SJSA1 (cell line): Measurements from ENCODE around the gene CCNC. TPM values are rescaled to one million over a fixed set of nuclear protein-coding genes. Genes with fewer than 3 reads are reported as not detected.

Experiments used
- DNase-seq, 2 experiments: peaks; one replicate each; pipeline ENCODE4 v3.0.0-alpha.2; 2015 to 2020; ENCODE audit warnings: low spot score in 2 of 2, low read depth in 1 of 2
- H3K27ac ChIP-seq: fragments of 250-450 bp; sonication (Bioruptor Pico); 2 replicates; pipeline ENCODE4 v1.5.1; 2020; ENCODE audit warnings: mild to moderate bottlenecking, moderate library complexity
- H3K27me3 ChIP-seq: fragments of 250-450 bp; sonication (Bioruptor Pico); replicated peaks from 2 replicates; pipeline ENCODE4 v1.5.1; 2020; ENCODE audit warnings: mild to moderate bottlenecking, moderate library complexity
- H3K36me3 ChIP-seq: fragments of 250-450 bp; sonication (Bioruptor Pico); 2 replicates; pipeline ENCODE4 v1.5.1; 2020; ENCODE audit warnings: mild to moderate bottlenecking
- H3K4me1 ChIP-seq: fragments of 250-450 bp; sonication (Bioruptor Pico); replicated peaks from 2 replicates; pipeline ENCODE4 v1.6.1; 2021; ENCODE audit warnings: mild to moderate bottlenecking
- H3K4me3 ChIP-seq: fragments of 250-450 bp; sonication (Bioruptor Pico); 2 replicates; pipeline ENCODE4 v1.5.1; 2020; ENCODE audit warnings: mild to moderate bottlenecking
- H3K9me3 ChIP-seq: fragments of 250-450 bp; sonication (Bioruptor Pico); replicated peaks from 2 replicates; pipeline ENCODE4 v1.5.1; 2020; ENCODE audit warnings: mild to moderate bottlenecking
- total RNA-seq: library from RNA; depleted of rRNA; stranded (reverse); fragments of >200 nt; shearing (Covaris generic); gene quantifications from 2 replicates; pipeline ENCODE4 v1.2.3, GENCODE V29; 2014; rRNA removed

Gene CCNC
- 114 and 120 TPM in 2 replicates for total RNA-seq

GRCh38 chr6:99568103-99568933 lies at the start of gene CCNC:
CCNC (minus strand) TSS chr6:99568660; CDS start chr6:99568527, 133 bp downstream.
- H3K27me3 ChIP-seq, result no peaks in the 10 kb centered on the region
- peak within 1 kb of the TSS; percentile 33 for H3K27ac ChIP-seq
- peaks cover 4% of the 10 kb centered on the region for H3K36me3 ChIP-seq
- H3K4me1 ChIP-seq, result no peaks in the 10 kb centered on the region
- peak; percentile 95 for DNase-seq
- H3K4me3 ChIP-seq, result peak within 1 kb of the TSS; percentile 64
- H3K9me3 ChIP-seq, result no peaks in the 10 kb centered on the region

- no peak for DNase-seq
- H3K9me3 ChIP-seq, result peaks cover 6% of the 10 kb centered on the region; the same call in 1 of the 2 replicates
- H3K36me3 ChIP-seq, result no peaks in the 10 kb centered on the region
- peaks cover 18% of the 10 kb centered on the region for H3K4me1 ChIP-seq
- H3K27ac ChIP-seq, result no peak overlapping the region
- no peak overlapping the region for H3K4me3 ChIP-seq
- H3K27me3 ChIP-seq, result peaks cover 93% of the 10 kb centered on the region
Observed at GRCh38 chr6:99617131-99617530, 48.7 kb upstream of the CCNC start.

- H3K27ac ChIP-seq, result no peak overlapping the region
- DNase-seq, result no peak
- H3K27me3 ChIP-seq, result peaks cover 97% of the 10 kb centered on the region
- peaks cover 18% of the 10 kb centered on the region for H3K4me1 ChIP-seq
- no peaks in the 10 kb centered on the region for H3K36me3 ChIP-seq
- peaks cover 6% of the 10 kb centered on the region; the same call in 1 of the 2 replicates for H3K9me3 ChIP-seq
- peak overlapping the region; percentile 25; the same call in 1 of the 2 replicates for H3K4me3 ChIP-seq
Observed at GRCh38 chr6:99614430-99615186, 46.1 kb upstream of the CCNC start.

- no peaks in the 10 kb centered on the region for H3K36me3 ChIP-seq
- H3K27ac ChIP-seq, result no peak overlapping the region
- peaks cover 3% of the 10 kb centered on the region; the same call in 1 of the 2 replicates for H3K9me3 ChIP-seq
- peaks cover 18% of the 10 kb centered on the region for H3K4me1 ChIP-seq
- peak in 1 of 2 experiments; percentile 25 for DNase-seq
- H3K4me3 ChIP-seq, result peak overlapping the region; percentile 25
- peaks cover 97% of the 10 kb centered on the region for H3K27me3 ChIP-seq
Observed at GRCh38 chr6:99613705-99614429, 45.4 kb upstream of the CCNC start.

- no peak for DNase-seq
- peaks cover 97% of the 10 kb centered on the region for H3K27me3 ChIP-seq
- H3K4me3 ChIP-seq, result peak overlapping the region; percentile 25
- H3K9me3 ChIP-seq, result peaks cover 3% of the 10 kb centered on the region; the same call in 1 of the 2 replicates
- no peak overlapping the region for H3K27ac ChIP-seq
- peaks cover 18% of the 10 kb centered on the region for H3K4me1 ChIP-seq
- no peaks in the 10 kb centered on the region for H3K36me3 ChIP-seq
Observed at GRCh38 chr6:99613409-99613704, 44.9 kb upstream of the CCNC start.

- no peak for DNase-seq
- peaks cover 97% of the 10 kb centered on the region for H3K27me3 ChIP-seq
Observed at GRCh38 chr6:99612551-99613408, 44.3 kb upstream of the CCNC start.

GRCh38 chr6:99611148-99611547 lies 42.7 kb upstream of the CCNC start:
- no peaks in the 10 kb centered on the region for H3K36me3 ChIP-seq
- peaks cover 18% of the 10 kb centered on the region for H3K4me1 ChIP-seq
- peaks cover 100% of the 10 kb centered on the region for H3K27me3 ChIP-seq
- DNase-seq, result no peak
- H3K4me3 ChIP-seq, result no peak overlapping the region
- peaks cover 3% of the 10 kb centered on the region; the same call in 1 of the 2 replicates for H3K9me3 ChIP-seq
- no peak overlapping the region for H3K27ac ChIP-seq

More at GRCh38 chr6:99612551-99613408, 44.3 kb upstream of the CCNC start:
- Histone ChIP-seq H3K36me3 (no peaks in the 10 kb centered on the region), H3K9me3 (peaks cover 3% of the 10 kb centered on the region; the same call in 1 of the 2 replicates), H3K4me3 (no peak overlapping the region), H3K4me1 (peaks cover 18% of the 10 kb centered on the region), H3K27ac (no peak overlapping the region)

GRCh38 chr6:99609905-99610489 lies 41.5 kb upstream of the CCNC start:
- H3K27ac ChIP-seq, result no peak overlapping the region
- H3K4me1 ChIP-seq, result peaks cover 17% of the 10 kb centered on the region
- peaks cover 3% of the 10 kb centered on the region; the same call in 1 of the 2 replicates for H3K9me3 ChIP-seq
- H3K4me3 ChIP-seq, result no peak overlapping the region
- peaks cover 100% of the 10 kb centered on the region for H3K27me3 ChIP-seq
- DNase-seq, result no peak
- no peaks in the 10 kb centered on the region for H3K36me3 ChIP-seq

- Histone ChIP-seq H3K27me3 (peaks cover 100% of the 10 kb centered on the region), H3K9me3 (no peaks in the 10 kb centered on the region), H3K27ac (no peak overlapping the region), H3K4me1 (peaks cover 7% of the 10 kb centered on the region), H3K4me3 (no peak overlapping the region), H3K36me3 (no peaks in the 10 kb centered on the region)
- no peak for DNase-seq
Observed at GRCh38 chr6:99608886-99609482, 40.5 kb upstream of the CCNC start.

GRCh38 chr6:99608059-99608885 lies 39.8 kb upstream of the CCNC start:
- no peaks in the 10 kb centered on the region for H3K9me3 ChIP-seq
- no peak overlapping the region for H3K27ac ChIP-seq
- H3K4me3 ChIP-seq, result no peak overlapping the region
- H3K4me1 ChIP-seq, result peaks cover 6% of the 10 kb centered on the region
- H3K27me3 ChIP-seq, result peaks cover 100% of the 10 kb centered on the region
- DNase-seq, result no peak
- H3K36me3 ChIP-seq, result no peaks in the 10 kb centered on the region

GRCh38 chr6:99607416-99608036 lies 39.1 kb upstream of the CCNC start:
- Histone ChIP-seq H3K9me3 (no peaks in the 10 kb centered on the region), H3K27ac (no peak overlapping the region), H3K4me3 (no peak overlapping the region), H3K4me1 (peaks cover 6% of the 10 kb centered on the region), H3K27me3 (peaks cover 100% of the 10 kb centered on the region), H3K36me3 (no peaks in the 10 kb centered on the region)
- DNase-seq, result no peak
